MM.1S (cell line): ENCODE measurements around the gene CEMIP2.

ENCODE experiments used
- DNase-seq: peaks from one replicate; pipeline ENCODE4 v3.0.0-alpha.2; 2015
- H2AFZ ChIP-seq: fragments of 300-600 bp; sonication (generic); 2 replicates; pipeline ENCODE4 v1.6.0; 2016; ENCODE audit warnings: antibody characterized with exemption, low read length
- H3F3A ChIP-seq: fragments of 300-600 bp; sonication (generic); 2 replicates; pipeline ENCODE4 v1.6.1; 2016; ENCODE audit warnings: mild to moderate bottlenecking, antibody characterized with exemption, low read length, moderate library complexity, mixed read lengths; ENCODE audit not compliant: insufficient read depth
- H3K27ac ChIP-seq: fragments of 300-600 bp; sonication (generic); 2 replicates; pipeline ENCODE4 v1.5.1; 2016; ENCODE audit warnings: mild to moderate bottlenecking, low read length
- H3K27me3 ChIP-seq: fragments of 300-600 bp; sonication (generic); replicated peaks from 2 replicates; pipeline ENCODE4 v1.6.0; 2016; ENCODE audit warnings: low read length; ENCODE audit not compliant: insufficient read depth
- H3K36me3 ChIP-seq: fragments of 300-600 bp; sonication (generic); replicated peaks from 2 replicates; pipeline ENCODE4 v1.6.1; 2016; ENCODE audit warnings: mild to moderate bottlenecking, low read length, mixed read lengths; ENCODE audit not compliant: insufficient read depth
- H3K4me1 ChIP-seq: fragments of 300-600 bp; sonication (generic); 2 replicates; pipeline ENCODE4 v1.6.1; 2016; ENCODE audit warnings: low read length, mixed read lengths
- H3K4me2 ChIP-seq: fragments of 300-600 bp; sonication (generic); 2 replicates; pipeline ENCODE4 v1.6.0; 2016; ENCODE audit warnings: low read depth, low read length
- H3K4me3 ChIP-seq: fragments of 300-600 bp; sonication (generic); 2 replicates; pipeline ENCODE4 v1.5.1; 2016; ENCODE audit warnings: low read length, mixed read lengths
- H3K79me2 ChIP-seq: fragments of 300-600 bp; sonication (generic); 2 replicates; pipeline ENCODE4 v1.6.1; 2016; ENCODE audit warnings: mixed run types, low read length, mixed read lengths
- H3K9ac ChIP-seq: fragments of 300-600 bp; sonication (generic); 2 replicates; pipeline ENCODE4 v1.6.1; 2016; ENCODE audit warnings: low read length, mixed read lengths
- H3K9me2 ChIP-seq: fragments of 300-600 bp; sonication (generic); replicated peaks from 2 replicates; pipeline ENCODE4 v1.6.1; 2016; ENCODE audit warnings: mild to moderate bottlenecking, low read length, mixed read lengths; ENCODE audit not compliant: insufficient read depth
- H3K9me3 ChIP-seq: fragments of 300-600 bp; sonication (generic); replicated peaks from 2 replicates; pipeline ENCODE4 v1.6.1; 2016; ENCODE audit warnings: mild to moderate bottlenecking, low read length, mixed read lengths; ENCODE audit not compliant: insufficient read depth
- H4K20me1 ChIP-seq: fragments of 300-600 bp; sonication (generic); 2 replicates; pipeline ENCODE4 v1.6.1; 2016; ENCODE audit warnings: mild to moderate bottlenecking, low read length, moderate library complexity, mixed read lengths; ENCODE audit not compliant: insufficient read depth
- CTCF ChIP-seq: fragments of 300-600 bp; sonication (generic); IDR thresholded peaks from 2 replicates; pipeline ENCODE4 v1.5.1; 2016; ENCODE audit warnings: antibody characterized with exemption, low read length, mixed read lengths
- EZH2 ChIP-seq: fragments of 300-600 bp; sonication (generic); optimal IDR thresholded peaks from 2 replicates; pipeline ENCODE3; 2017; ENCODE audit warnings: low read depth, mild to moderate bottlenecking, antibody characterized with exemption, low read length, mixed read lengths
- EZH2phosphoT487 ChIP-seq: fragments of 300-600 bp; sonication (generic); IDR thresholded peaks from 2 replicates; pipeline ENCODE4 v1.6.1; 2018; ENCODE audit warnings: antibody characterized with exemption, low read length

CEMIP2 gene

DNA sequence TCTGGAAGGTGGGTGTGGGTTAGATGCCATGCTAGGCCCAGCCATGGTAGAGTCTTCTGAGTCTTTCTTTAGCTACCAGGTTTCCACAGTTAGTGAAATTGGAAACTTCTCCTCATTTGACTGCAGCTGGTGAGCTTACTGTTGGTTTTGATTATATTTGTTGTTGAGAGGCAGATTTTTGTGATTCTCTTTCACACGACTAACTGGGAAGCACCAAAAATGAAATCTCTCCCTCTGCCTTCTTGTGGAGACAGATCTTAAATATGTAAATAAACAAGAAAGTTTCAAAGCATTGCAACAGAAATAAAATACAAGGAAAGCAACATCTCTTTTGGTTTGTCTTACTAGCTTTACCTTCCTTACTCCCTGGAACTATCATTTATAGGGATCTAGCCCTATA, 122.2 kb downstream of the CEMIP2 start:
- Histone ChIP-seq H4K20me1 (no peaks in the 10 kb centered on the region), H3K4me3 (no peak overlapping the region), H3K27me3 (no peaks in the 10 kb centered on the region), H2AFZ (no peak overlapping the region), H3F3A (no peaks in the 10 kb centered on the region), H3K4me2 (no peak overlapping the region), H3K9me2 (no peaks in the 10 kb centered on the region), H3K79me2 (no peaks in the 10 kb centered on the region), H3K4me1 (no peaks in the 10 kb centered on the region), H3K9me3 (no peaks in the 10 kb centered on the region), H3K36me3 (no peaks in the 10 kb centered on the region), H3K27ac (no peak overlapping the region), H3K9ac (no peak overlapping the region)
- no peak for DNase-seq
- no peak for TF ChIP-seq EZH2phosphoT487
- TF ChIP-seq CTCF: no peak
- TF ChIP-seq EZH2: no peak

DNA sequence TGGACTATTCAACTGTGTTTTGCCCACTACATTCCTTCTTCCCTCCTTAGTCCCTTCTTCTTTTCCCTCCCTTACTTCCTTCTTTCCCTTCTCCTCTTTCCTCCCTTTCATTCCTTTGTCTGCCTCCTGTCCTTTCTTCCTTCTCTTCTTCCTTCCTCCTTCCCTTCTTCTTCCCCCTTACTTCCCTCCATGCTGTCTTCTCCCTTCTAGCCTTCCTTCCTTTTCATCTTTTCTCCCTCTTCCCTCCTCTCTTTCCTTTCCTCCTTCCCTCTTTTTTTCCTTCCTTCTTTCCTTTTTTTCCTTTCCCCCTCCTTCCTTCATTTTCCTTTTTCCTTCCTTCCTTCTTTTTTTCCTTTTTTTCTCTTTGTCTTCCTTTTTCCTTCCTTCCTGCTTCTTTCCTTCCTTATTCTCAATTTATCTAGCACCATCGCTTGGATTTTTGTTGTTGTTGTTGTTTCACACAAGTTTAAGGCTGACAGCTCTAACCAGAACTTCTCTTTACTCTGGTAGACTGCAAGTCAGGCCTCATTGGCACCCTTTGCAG, 123.4 kb downstream of the CEMIP2 start:
- H3F3A ChIP-seq: no peaks in the 10 kb centered on the region
- no peak overlapping the region for H3K4me2 ChIP-seq
- H3K9ac ChIP-seq: no peak overlapping the region
- DNase-seq: no peak
- no peaks in the 10 kb centered on the region for H3K27me3 ChIP-seq
- H3K9me3 ChIP-seq: no peaks in the 10 kb centered on the region
- no peaks in the 10 kb centered on the region for H3K4me1 ChIP-seq
- no peaks in the 10 kb centered on the region for H3K79me2 ChIP-seq
- no peaks in the 10 kb centered on the region for H3K9me2 ChIP-seq
- H4K20me1 ChIP-seq: no peaks in the 10 kb centered on the region
- H3K36me3 ChIP-seq: no peaks in the 10 kb centered on the region
- TF ChIP-seq EZH2 (no peak), CTCF (no peak), EZH2phosphoT487 (no peak)
- H3K27ac ChIP-seq: no peak overlapping the region
- no peak overlapping the region for H2AFZ ChIP-seq
- no peak overlapping the region for H3K4me3 ChIP-seq

DNA sequence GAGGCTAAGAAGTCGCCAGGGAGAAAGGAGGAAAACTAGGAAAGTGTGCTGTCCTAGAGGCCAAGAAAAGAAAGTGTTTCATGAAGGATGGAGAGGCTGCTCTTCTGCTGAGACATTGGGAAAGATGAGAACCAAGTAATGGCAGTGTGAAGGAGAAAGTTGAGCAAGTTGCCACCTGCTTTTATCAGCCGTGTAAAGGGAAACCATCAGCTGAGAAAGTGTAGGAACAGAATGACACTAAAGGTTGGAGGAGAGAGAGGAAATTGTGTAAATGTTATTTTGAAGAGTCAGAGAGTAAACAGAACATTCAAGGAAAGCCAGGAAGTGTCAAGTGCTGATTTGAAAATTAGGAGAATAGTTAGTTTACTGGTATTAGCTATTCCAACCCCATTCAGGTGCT, 125.0 kb downstream of the CEMIP2 start:
- Histone ChIP-seq H3K36me3 (no peaks in the 10 kb centered on the region), H3K9me3 (no peaks in the 10 kb centered on the region), H3K79me2 (no peaks in the 10 kb centered on the region), H2AFZ (no peak overlapping the region), H3K9me2 (no peaks in the 10 kb centered on the region), H3K4me3 (no peak overlapping the region), H3K27ac (no peak overlapping the region), H4K20me1 (no peaks in the 10 kb centered on the region), H3K27me3 (no peaks in the 10 kb centered on the region), H3F3A (no peaks in the 10 kb centered on the region), H3K4me2 (no peak overlapping the region), H3K9ac (no peak overlapping the region), H3K4me1 (no peaks in the 10 kb centered on the region)
- DNase-seq: no peak
- TF ChIP-seq EZH2phosphoT487 (no peak), CTCF (no peak), EZH2 (no peak)
